NCI-H345 treated with DMSO at 0.1 percent for 48 hours (cell line): ENCODE results near the gene RABEPK.
"Not testable (repeated sequence)": the region's sequence is repeated elsewhere in the genome, so short reads cannot be mapped to it uniquely, and the experiment has no call there.

Experiments used
- DNase-seq: peaks from one replicate; lab custom pipeline; 2025; ENCODE audit not compliant: unreplicated experiment; lab: John Stamatoyannopoulos, UW

RABEPK gene

DNA sequence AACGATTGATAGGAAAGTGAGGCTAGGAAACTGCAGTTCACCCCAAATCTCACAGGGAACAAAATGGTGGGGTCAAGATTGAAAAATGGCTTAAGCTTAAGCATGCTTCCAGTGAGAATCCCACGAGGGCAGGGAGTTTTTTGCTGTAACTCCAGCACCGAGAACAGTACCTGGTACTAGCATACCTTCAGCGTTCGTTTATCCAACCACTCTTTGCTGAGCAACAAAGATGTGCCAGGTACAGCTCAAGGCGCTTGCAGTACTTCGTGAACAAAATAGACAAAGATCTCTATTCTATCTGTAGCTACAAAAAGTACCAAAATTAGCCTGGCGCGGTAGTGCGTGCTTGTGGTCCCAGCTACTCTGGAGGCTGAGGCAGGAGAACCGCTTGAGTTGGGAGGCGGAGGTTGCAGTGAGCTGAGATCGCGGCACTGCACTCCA lies 10.0 kb upstream of the RABEPK start:
- no peak for DNase-seq

DNA sequence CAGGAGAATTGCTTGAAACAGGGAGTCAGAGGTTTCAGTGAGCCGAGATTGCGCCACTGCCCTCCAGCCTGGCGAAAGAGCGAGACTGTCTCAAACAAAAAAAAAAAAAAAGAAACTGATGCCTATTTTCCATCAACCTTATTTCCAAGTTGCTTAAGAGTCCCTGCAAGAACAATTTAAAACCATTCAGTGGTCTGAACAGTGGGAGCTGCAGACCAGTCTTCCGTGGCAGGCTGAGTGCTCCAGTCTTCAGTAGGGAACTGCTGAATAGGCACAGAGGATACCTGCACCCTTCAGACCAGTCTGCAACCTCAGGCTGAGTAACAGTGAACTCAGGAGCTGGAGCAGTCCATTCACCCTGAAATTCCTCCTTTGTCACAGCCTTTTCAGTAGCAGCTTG lies 5.9 kb upstream of the RABEPK start:
- not testable (repeated sequence) for DNase-seq

DNA sequence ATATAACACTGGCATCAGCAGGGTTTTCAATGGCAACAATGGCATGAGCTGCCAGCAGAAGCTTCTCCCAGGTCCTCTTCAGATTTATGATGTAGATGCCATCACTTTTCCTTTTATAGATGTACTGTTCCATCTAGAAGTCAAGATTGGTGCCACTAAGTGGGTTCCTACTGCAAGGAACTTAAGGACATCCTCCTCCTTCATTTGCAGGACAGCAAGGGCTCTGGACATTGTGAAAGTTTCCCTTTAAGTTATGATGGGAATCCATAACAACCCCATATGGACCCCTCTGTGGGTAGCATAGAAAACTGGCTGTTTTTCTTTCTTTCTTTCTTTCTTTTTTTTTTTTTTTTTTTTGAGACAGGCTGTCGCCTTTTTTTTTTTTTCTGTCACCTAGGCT lies 4.8 kb upstream of the RABEPK start:
- DNase-seq: not testable (repeated sequence)

DNA sequence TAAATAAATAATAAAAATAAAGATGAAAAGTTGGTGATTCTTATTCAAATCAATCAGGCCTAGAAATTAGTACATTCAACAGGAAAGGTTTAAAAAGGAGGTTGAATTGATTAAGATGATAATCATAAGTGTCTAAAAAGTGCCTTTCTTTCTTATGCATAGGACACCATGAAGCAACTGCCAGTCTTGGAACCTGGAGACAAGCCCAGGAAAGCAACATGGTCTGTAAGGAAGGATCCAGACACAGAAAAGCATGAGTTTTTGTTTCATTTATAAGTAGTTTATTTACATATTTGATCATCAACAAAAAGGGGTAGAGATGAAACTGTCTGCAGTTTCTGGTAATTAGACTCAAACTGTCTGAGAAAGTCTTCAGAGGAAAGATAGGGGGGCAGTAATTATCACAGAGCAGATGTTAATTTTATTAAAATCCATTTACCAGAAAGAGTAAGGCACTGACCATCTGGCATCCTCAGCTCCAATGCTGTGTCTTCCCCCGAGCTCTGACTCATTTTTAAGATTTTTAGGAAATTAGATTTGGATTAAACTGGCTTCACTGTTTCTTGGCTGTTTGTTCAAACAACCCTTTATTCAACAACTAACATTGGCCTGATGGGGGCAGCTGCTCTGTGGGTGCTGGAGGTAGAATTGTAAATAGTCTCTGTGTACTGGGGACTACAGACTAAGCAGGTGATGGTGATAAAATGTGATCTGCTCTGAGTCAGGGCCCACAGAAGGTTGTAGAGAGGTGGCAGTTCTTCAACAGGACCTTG lies 2.7 kb downstream of the RABEPK start:
- no peak for DNase-seq

DNA sequence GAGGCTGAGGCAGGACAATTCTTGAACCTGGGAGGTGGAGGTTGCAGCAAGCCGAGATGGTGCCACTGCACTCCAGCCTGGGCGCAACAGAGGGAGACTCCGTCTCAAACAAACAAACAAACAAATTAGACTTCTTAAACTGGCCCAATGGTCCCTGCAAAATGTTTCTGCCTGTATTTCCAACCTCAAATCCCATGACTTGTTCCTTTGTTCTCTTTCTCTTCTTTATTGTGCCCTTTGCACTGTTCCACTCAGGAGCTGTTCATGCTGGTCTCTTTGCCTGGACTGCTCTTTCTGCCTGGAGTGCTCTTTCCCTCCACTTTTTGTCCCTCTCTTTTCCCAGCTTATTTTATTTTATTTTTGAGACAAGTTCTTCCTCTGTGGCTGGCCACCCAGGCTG lies 4.1 kb downstream of the RABEPK start:
- DNase-seq: no peak

DNA sequence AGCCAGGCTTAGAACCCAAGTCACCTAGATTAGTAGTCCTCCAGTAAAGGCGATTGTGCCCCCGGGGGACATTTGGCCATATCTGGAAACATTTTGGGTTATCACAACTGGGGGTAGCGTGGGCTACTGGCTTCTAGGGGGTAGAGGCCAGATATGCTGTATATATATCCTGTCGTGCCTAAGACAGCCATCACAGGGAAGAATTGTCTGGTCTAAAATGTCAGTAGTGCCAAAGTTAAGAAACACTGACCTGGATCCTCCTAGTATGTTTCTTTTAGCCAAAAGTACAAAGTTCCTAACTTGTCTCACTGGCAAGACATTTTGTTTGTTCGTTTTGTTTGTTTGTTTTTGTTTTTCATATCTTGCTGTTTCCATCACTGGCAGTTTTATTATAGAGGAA lies 13.8 kb downstream of the RABEPK start:
- no peak for DNase-seq

DNA sequence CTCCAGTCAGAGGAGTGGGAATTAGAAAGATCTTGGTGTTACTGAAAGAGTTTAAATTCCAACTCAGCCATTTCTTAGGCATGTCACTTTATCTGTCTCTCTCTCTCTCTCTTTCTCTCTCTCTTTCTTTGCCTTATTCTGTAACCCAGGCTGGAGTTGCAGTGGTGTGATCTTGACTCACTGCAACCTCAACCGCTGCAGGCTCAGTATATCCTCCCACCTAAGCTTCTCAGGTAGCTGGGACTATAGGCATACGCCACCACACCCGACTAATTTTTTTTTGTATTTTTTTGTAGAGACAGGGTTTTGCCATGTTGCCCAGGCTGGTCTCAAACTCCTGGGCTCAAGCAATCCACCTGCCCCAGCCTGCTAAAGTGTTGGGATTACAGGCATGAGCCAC lies 18.3 kb downstream of the RABEPK start:
- no peak for DNase-seq

DNA sequence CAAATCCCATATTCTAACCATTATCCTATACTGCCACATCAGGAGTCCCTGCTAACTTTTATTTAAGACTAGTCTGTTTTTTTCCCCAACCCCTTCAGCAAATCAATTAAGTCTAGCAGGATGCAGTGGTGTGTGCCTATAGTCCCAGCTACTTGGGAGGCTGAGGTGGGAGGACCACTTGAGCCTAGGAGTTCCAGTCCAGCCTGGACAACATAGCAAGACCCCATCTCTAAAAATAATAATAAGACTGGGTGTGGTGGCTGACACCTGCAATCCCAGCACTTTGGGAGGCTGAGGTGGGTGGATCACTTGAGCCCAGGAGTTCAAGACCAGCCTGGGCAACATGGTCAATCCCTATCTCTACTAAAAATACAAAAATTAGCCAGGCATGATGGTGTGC lies 24.5 kb downstream of the RABEPK start:
- DNase-seq: not testable (repeated sequence)

DNA sequence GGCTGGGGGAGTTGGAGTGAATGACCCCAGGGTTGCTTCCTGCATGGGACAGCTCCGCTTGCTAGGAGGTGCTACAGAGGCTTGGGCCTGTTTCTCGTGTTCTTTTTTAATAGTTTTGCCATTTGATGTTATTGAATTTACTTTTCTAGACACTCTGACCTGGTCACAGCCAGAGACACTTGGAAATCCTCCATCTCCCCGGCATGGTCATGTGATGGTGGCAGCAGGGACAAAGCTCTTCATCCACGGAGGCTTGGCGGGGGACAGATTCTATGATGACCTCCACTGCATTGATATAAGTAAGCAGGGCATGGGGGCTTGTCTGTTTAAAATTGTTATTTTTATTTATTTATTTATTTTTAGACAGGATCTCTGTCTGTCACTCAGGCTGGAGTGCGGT lies 27.4 kb downstream of the RABEPK start:
- no peak for DNase-seq

DNA sequence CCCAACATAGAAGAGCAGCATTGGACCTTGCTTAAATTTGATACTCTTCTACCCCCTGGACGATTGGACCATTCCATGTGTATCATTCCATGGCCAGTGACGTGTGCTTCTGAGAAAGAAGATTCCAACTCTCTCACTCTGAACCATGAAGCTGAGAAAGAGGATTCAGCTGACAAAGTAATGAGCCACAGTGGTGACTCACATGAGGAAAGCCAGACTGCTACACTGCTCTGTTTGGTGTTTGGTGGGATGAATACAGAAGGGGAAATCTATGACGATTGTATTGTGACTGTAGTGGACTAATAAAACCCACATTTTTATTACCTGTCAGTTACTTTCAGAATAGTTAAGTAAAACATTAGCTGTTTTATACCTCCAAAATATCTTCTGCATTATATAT lies 33.3 kb downstream of the RABEPK start:
- no peak for DNase-seq

DNA sequence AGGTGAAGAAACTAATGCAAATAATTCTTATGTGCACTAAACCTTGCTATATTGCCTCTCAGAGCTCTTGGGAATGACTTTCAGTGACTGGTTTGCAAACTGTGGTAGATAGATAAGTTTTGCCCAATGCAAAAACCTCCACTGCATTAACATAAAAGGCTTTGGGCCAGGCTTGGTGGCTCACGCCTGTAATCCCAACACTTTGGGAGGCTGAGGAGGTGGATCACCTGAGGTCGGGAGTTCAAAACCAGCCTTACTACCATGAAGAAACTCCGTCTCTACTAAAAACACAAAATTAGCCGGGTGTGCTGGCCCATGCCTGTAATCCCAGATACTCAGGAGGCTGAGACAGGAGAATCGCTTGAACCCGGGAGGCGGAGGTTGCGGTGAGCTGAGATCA lies 33.8 kb downstream of the RABEPK start:
- DNase-seq: not testable (repeated sequence)

DNA sequence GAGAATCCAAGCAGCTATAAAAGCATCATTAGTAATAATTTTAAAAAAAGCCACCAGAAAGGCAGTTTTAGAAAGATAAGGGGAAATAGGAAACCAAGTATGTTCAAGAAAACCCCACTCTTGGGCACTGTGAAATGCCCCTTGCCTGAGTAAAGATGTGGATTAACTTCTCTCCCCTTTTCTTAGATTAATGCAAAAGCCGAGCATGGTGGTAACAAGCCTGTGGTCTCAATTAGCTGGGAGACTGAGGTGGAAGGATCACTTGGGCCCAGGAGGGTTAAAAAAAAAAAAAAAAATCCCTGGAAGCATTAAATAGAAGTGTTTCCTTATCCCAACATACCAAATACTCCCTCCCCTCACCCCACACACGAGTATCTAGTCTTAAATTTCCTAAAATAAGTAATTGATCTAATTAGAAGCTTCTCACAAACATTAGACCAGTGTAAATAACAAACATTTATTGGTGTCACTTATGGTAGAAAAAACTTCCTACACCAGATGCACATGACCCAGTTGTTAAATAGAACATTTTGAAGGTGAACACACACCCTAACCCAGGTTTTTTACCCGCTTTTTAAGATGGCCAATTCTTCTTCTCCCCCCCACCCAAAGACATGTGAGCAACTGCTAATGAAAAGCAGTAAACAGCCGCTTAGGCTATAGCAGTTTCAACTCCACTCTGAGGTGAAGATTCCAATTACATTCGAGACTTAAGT lies 35.6 kb downstream of the RABEPK start:
- no peak for DNase-seq

DNA sequence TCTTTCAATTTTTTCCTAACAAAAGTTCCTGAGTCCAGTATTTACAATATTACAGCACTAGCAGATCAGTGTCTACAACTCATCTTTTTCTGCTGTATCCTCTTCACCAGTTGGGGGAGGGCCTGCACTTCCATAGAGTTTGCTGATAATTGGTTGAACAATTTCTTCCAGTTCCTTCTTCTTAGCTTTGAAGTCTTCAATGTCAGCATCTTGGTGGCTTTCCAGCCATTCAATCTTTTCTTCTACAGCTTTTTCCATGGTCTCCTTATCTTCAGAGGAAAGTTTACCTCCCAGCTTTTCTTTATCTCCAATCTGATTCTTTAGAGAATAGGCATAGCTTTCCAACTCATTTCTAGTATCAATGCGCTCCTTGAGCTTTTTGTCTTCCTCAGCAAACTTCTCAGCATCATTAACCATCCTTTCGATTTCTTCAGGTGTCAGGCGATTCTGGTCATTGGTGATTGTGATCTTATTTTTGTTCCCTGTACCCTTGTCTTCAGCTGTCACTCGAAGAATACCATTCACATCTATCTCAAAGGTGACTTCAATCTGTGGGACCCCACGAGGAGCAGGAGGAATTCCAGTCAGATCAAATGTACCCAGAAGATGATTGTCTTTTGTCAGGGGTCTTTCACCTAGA lies 36.3 kb downstream of the RABEPK start:
- DNase-seq: not testable (repeated sequence)

DNA sequence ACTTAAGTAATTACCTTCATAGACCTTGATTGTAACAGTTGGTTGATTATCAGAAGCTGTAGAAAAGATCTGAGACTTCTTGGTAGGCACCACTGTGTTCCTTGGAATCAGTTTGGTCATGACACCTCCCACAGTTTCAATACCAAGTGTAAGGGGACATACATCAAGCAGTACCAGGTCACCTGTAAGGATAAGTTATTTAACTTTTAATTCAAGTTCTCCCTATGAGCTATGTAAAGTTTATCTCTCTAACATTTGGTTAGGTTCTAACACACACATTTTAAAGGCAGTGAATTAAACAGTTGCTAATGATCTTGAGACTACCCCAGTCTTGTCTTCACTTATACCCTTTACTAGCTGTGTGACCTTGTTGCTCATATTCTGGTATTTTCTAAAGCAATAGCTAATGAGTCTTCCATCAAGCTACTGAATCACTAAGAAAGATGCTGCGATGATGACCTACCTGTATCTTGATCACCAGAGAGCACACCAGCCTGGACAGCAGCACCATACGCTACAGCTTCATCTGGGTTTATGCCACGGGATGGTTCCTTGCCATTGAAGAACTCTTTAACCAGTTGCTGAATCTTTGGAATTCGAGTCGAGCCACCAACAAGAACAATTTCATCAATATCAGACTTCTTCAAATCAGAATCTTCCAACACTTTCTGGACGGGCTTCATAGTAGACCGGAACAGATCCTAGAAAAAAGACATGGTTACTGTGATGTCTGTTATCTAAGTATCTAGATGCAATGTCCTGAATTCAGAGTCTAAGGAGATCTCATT lies 38.0 kb downstream of the RABEPK start:
- no peak for DNase-seq

DNA sequence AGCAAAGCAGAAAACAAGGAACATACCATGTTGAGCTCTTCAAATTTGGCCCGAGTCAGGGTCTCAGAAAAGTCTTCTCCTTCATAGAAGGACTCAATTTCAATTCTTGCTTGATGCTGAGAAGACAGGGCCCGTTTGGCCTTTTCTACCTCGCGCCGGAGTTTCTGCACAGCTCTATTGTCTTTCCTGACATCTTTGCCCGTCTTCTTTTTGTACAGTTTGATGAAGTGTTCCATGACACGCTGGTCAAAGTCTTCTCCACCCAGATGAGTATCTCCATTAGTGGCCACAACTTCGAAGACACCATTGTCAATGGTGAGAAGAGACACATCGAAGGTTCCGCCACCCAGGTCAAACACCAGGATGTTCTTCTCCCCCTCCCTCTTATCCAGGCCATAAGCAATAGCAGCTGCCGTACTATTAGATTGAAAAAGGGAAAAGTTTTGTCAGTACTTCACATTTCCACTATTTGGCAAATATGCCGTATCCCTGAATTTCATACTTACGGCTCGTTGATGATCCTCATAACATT lies 38.6 kb downstream of the RABEPK start:
- no peak for DNase-seq

DNA sequence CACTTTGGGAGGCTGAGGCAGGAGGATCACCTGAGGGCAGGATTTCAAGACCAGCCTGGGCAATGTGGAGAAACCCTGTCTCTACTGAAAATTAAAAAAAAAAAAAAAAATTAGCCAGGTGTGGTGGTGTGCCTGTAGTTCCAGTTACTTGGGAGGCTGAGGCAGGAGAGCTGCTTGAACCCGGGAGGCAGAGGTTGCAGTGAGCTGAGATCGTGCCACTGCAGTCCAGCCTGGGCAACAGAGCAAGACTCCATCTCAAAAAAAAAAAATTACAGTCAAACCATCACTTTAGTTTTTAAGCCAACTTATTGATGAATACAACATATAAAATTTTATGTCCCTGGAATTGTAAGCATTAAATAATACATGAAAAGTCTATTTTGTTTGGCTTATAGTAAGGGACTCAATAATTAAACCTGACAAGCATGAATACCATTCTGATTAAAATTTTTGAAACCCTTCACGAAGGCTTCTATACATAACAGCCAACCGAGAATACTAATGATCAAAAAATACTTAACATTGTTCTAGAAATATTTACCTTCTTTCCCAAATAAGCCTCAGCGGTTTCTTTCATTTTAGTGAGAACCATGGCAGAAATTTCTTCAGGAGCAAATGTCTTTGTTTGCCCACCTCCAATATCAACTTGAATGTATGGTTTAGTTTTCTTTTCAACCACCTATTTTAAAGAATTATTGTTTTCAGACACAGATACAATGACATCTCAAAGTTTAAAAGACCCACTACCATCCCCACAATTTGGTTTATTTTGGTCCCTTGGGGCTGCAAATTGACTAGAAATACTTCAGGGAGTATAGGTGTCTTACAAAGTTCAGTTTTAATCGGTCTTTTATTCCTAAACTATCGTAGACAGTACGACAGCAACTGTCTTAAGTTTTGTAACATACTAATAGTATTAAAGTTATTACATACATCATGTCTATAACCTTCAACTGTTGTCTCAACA lies 39.6 kb downstream of the RABEPK start:
- DNase-seq: no peak

DNA sequence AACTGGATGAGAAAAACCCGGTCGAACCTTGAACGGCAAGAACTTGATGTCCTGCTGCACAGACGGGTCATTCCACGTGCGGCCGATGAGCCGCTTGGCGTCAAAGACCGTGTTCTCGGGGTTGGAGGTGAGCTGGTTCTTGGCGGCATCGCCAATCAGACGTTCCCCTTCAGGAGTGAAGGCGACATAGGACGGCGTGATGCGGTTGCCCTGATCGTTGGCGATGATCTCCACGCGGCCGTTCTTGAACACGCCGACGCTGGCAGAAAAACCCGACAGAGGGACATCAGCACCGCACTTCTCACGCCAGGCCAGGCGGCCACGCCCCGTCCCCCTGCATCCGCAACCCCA lies 40.3 kb downstream of the RABEPK start:
- no peak for DNase-seq

DNA sequence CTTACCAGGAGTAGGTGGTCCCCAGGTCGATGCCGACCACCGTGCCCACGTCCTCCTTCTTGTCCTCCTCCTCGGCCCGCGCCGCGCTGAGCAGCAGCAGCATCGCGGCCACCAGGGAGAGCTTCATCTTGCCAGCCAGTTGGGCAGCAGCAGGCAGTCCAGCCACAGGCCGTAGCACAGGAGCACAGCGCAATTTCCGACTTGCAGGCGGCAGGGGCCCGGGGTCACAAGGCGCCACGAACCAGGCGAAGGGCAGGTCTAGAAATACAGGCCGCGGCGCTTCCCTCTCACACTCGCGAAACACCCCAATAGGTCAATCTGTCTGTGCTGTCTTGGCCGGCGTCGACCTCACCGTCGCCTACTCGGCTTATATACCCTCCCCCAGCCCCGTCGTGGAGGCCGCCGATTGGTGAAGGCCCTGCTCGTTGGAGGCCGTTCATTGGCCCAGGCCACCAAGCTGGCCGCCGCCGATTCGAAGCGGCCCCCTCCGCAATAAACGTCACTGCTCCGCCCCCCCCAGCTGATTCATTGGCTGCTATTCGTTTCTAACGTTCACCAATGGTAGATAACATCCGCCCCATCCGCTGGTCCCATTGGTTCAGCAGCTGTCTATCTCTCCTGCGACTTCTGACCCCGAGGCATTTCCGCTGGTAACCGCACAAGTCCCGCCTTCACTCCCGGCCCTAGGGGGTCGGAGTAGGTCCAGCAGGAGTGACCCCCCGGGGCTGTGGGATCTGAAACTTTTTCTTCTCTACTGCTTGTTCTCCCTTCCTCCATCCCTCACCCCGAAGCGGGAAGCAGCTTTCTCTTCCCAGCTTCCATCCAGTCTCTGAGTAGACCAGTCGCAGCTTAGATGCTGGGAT lies 40.9 kb downstream of the RABEPK start, which contains the start of gene HSPA5:
Gene HSPA5 (minus strand): TSS at position 344 of the 863 bp plus-strand sequence. CDS start 217 bp downstream, at position 127.
- peak; percentile 98 for DNase-seq
